H9 (cell line): ENCODE measurements around the gene CHTF8. TPM values are rescaled to one million over a fixed set of nuclear protein-coding genes. Genes with fewer than 3 reads are reported as not detected.

Source experiments
- DNase-seq: peaks from one replicate; pipeline ENCODE4 v3.0.0-alpha.2; 2017
- H2AFZ ChIP-seq: one replicate; pipeline ENCODE4 v1.6.1; 2013; ENCODE audit warnings: mild to moderate bottlenecking, low read length, control low read depth, moderate library complexity
- H2AK5ac ChIP-seq: 2 replicates; pipeline ENCODE4 v1.6.1; 2013; ENCODE audit warnings: low read length, control low read depth, mixed read lengths; ENCODE audit not compliant: insufficient read length
- H2BK120ac ChIP-seq: one replicate; pipeline ENCODE4 v1.6.1; 2013; ENCODE audit warnings: low read depth, mild to moderate bottlenecking, low read length, control low read depth, inconsistent platforms; ENCODE audit not compliant: poor library complexity, severe bottlenecking
- H2BK12ac ChIP-seq: 2 replicates; pipeline ENCODE4 v1.6.1; 2013; ENCODE audit warnings: low read length, control low read depth, mixed read lengths, low read depth; ENCODE audit not compliant: insufficient read length
- H2BK15ac ChIP-seq: 2 replicates; pipeline ENCODE4 v1.6.1; 2013; ENCODE audit warnings: low read depth, low read length, control low read depth
- H2BK20ac ChIP-seq: one replicate; pipeline ENCODE4 v1.6.1; 2013; ENCODE audit warnings: low read depth, mild to moderate bottlenecking, low read length, control low read depth, inconsistent platforms; ENCODE audit not compliant: poor library complexity, severe bottlenecking
- H2BK5ac ChIP-seq: 2 replicates; pipeline ENCODE4 v1.6.1; 2013; ENCODE audit warnings: low read length, control low read depth, mixed read lengths; ENCODE audit not compliant: insufficient read length
- H3K14ac ChIP-seq: 2 replicates; pipeline ENCODE4 v1.6.1; 2013; ENCODE audit warnings: low read length, control low read depth; ENCODE audit not compliant: insufficient read depth
- H3K18ac ChIP-seq: 2 replicates; pipeline ENCODE4 v1.6.1; 2013; ENCODE audit warnings: low read depth, mild to moderate bottlenecking, mixed read lengths, low read length, control low read depth; ENCODE audit not compliant: insufficient read length
- H3K23ac ChIP-seq: 2 replicates; pipeline ENCODE4 v1.6.1; 2013; ENCODE audit warnings: low read length, control low read depth, mixed read lengths, low read depth; ENCODE audit not compliant: insufficient read length
- H3K23me2 ChIP-seq: 2 replicates; pipeline ENCODE4 v1.6.1; 2013; ENCODE audit warnings: low read depth, mild to moderate bottlenecking, mixed read lengths, low read length, control low read depth; ENCODE audit not compliant: insufficient read length, poor library complexity, severe bottlenecking
- H3K27ac ChIP-seq: 2 replicates; pipeline ENCODE4 v1.5.1; 2013; ENCODE audit warnings: low read length, control low read depth, mixed read lengths, low read depth; ENCODE audit not compliant: insufficient read length
- H3K27me3 ChIP-seq: 2 replicates; pipeline ENCODE4 v1.6.1; 2013; ENCODE audit warnings: low read length, control low read depth, inconsistent platforms; ENCODE audit not compliant: insufficient read depth
- H3K4ac ChIP-seq: 2 replicates; pipeline ENCODE4 v1.6.1; 2013; ENCODE audit warnings: low read depth, mild to moderate bottlenecking, control low read depth, inconsistent platforms, low read length, moderate library complexity
- H3K4me1 ChIP-seq: 2 replicates; pipeline ENCODE4 v1.6.1; 2013; ENCODE audit warnings: low read length, control low read depth, inconsistent platforms; ENCODE audit not compliant: insufficient read depth
- H3K4me2 ChIP-seq: 2 replicates; pipeline ENCODE4 v1.6.1; 2013; ENCODE audit warnings: low read length, control low read depth, mixed read lengths; ENCODE audit not compliant: insufficient read length, insufficient read depth
- H3K56ac ChIP-seq: 2 replicates; pipeline ENCODE4 v1.6.1; 2013; ENCODE audit warnings: low read depth, mild to moderate bottlenecking, mixed read lengths, low read length, control low read depth; ENCODE audit not compliant: insufficient read length
- H3K79me1 ChIP-seq: 2 replicates; pipeline ENCODE4 v1.6.1; 2013; ENCODE audit warnings: low read depth, mild to moderate bottlenecking, moderate library complexity, low read length, control low read depth, inconsistent platforms; ENCODE audit not compliant: insufficient read depth, poor library complexity, severe bottlenecking
- H3K79me2 ChIP-seq: 2 replicates; pipeline ENCODE4 v1.6.1; 2013; ENCODE audit warnings: low read length, control low read depth, inconsistent platforms; ENCODE audit not compliant: insufficient read depth
- H3K9ac ChIP-seq: 2 replicates; pipeline ENCODE4 v1.6.1; 2013; ENCODE audit warnings: low read length, control low read depth, mixed read lengths; ENCODE audit not compliant: insufficient read length; ENCODE audit errors: extremely low read depth
- H3K9me3 ChIP-seq: one replicate; pipeline ENCODE4 v1.6.1; 2013; ENCODE audit warnings: low read depth, low read length, inconsistent platforms; ENCODE audit not compliant: control insufficient read depth
- H3T11ph ChIP-seq: one replicate; pipeline ENCODE4 v1.6.1; 2013; ENCODE audit warnings: mild to moderate bottlenecking, low read length, control low read depth, inconsistent platforms
- H4K20me1 ChIP-seq: one replicate; pipeline ENCODE4 v1.6.1; 2013; ENCODE audit not compliant: control insufficient read depth, insufficient read length, insufficient read depth
- H4K5ac ChIP-seq: 2 replicates; pipeline ENCODE4 v1.6.1; 2013; ENCODE audit warnings: low read depth, mild to moderate bottlenecking, mixed read lengths, low read length, control low read depth; ENCODE audit not compliant: insufficient read length
- H4K8ac ChIP-seq: replicated peaks from 2 replicates; pipeline ENCODE4 v1.6.1; 2013; ENCODE audit warnings: low read length, control low read depth, mixed read lengths, low read depth; ENCODE audit not compliant: insufficient read length
- H4K91ac ChIP-seq: 2 replicates; pipeline ENCODE4 v1.6.1; 2013; ENCODE audit warnings: low read depth, mild to moderate bottlenecking, moderate library complexity, mixed read lengths, low read length, control low read depth; ENCODE audit not compliant: insufficient read length
- H3K27ac Mint-ChIP-seq, 3 experiments: 2 replicates in 2 of 3; 3 replicates in 1 of 3; pipeline ENCODE4 v1.8.0; 2020 to 2021; ENCODE audit warnings: mixed read lengths in 3 of 3, mild to moderate bottlenecking in 1 of 3, moderate library complexity in 1 of 3
- H3K27me3 Mint-ChIP-seq: 2 replicates; pipeline ENCODE4 v1.8.0; 2021; ENCODE audit warnings: low read depth, mild to moderate bottlenecking, moderate library complexity, mixed read lengths
- H3K36me3 Mint-ChIP-seq, 3 experiments: 2 replicates in 2 of 3; 3 replicates in 1 of 3; pipeline ENCODE4 v1.8.0; 2020 to 2021; ENCODE audit warnings: low read depth in 3 of 3, mixed read lengths in 3 of 3; ENCODE audit not compliant: insufficient read depth in 1 of 3
- H3K4me1 Mint-ChIP-seq, 2 experiments: 2 replicates each; pipeline ENCODE4 v1.8.0; 2020; ENCODE audit warnings: mixed read lengths in 2 of 2
- H3K4me3 Mint-ChIP-seq, 2 experiments: 2 replicates in 1 of 2; 3 replicates in 1 of 2; pipeline ENCODE4 v1.8.0; 2020 to 2021; ENCODE audit warnings: mild to moderate bottlenecking in 2 of 2, mixed read lengths in 2 of 2, moderate library complexity in 1 of 2
- H3K9me3 Mint-ChIP-seq, 2 experiments: 2 replicates in 1 of 2; 3 replicates in 1 of 2; pipeline ENCODE4 v1.8.0; 2020; ENCODE audit warnings: mild to moderate bottlenecking in 2 of 2, mixed read lengths in 2 of 2, moderate library complexity in 1 of 2
- WGBS: extraction: QIAGEN DNeasy Blood & Tissue Kit; methylation state at CpG from one replicate; pipeline ENCODE4 v1.1.7; 2013; ENCODE audit warnings: missing lambda C conversion rate, low lambda C conversion rate, mixed read lengths; ENCODE audit not compliant: insufficient read length; ENCODE audit errors: extremely low coverage; 5-methylcytosine and 5-hydroxymethylcytosine counted together
- total RNA-seq: library from RNA; stranded (reverse); gene quantifications from 2 replicates; pipeline ENCODE4 v1.2.1, GENCODE V29; 2021
- TF ChIP-seq, protein P1 (sequence below): fragments of 200-600 bp; sonication (generic); conservative IDR thresholded peaks from 3 replicates; pipeline ENCODE4 v1.8.0; 2021; ENCODE audit warnings: antibody characterized with exemption, mild to moderate bottlenecking

Gene CHTF8
- total RNA-seq, 1 experiment from 2014 or later: 168 TPM

DNA sequence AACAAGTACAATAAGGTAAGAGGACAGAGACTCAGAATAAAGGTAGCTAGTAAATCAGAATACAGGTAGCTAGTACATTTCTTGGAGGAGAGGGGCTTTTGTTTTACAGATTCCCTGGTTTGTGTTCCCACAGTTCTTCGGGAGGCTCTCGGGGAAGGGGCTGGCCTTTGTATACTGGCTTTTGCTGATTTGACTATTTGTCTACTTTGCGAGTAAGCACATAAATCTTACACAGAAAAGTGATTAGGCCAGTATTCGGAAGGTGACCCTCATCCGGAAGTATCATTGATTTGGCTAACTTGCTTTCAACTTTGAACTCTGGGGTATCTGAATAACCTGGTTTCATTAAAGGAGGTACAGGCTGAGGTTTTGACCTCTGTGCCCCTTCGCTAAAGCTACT is 33.2 kb upstream of the CHTF8 start:
- TF ChIP-seq, protein P1, sequence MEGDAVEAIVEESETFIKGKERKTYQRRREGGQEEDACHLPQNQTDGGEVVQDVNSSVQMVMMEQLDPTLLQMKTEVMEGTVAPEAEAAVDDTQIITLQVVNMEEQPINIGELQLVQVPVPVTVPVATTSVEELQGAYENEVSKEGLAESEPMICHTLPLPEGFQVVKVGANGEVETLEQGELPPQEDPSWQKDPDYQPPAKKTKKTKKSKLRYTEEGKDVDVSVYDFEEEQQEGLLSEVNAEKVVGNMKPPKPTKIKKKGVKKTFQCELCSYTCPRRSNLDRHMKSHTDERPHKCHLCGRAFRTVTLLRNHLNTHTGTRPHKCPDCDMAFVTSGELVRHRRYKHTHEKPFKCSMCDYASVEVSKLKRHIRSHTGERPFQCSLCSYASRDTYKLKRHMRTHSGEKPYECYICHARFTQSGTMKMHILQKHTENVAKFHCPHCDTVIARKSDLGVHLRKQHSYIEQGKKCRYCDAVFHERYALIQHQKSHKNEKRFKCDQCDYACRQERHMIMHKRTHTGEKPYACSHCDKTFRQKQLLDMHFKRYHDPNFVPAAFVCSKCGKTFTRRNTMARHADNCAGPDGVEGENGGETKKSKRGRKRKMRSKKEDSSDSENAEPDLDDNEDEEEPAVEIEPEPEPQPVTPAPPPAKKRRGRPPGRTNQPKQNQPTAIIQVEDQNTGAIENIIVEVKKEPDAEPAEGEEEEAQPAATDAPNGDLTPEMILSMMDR: no peak
- no peak overlapping the region for H3K4me3 Mint-ChIP-seq
- no peak overlapping the region for H3K9ac ChIP-seq
- no peaks in the 10 kb centered on the region for H3K9me3 Mint-ChIP-seq
- H3K36me3 Mint-ChIP-seq: peaks cover 48 to 89% (median 76%) of the 10 kb centered on the region in 3 experiments
- no peak overlapping the region for H3K27ac ChIP-seq
- H2BK5ac ChIP-seq: no peak overlapping the region
- H3K4me1 Mint-ChIP-seq: no peaks in the 10 kb centered on the region
- DNase-seq: no peak
- no peak overlapping the region for H2BK12ac ChIP-seq
- H3K18ac ChIP-seq: no peak overlapping the region
- WGBS: no CpG with 5 or more reads among the region's 6 CpGs
- H3K79me1 ChIP-seq: no peaks in the 10 kb centered on the region
- H3K56ac ChIP-seq: no peak overlapping the region
- no peak overlapping the region for H4K91ac ChIP-seq
- no peak overlapping the region for H3K4me2 ChIP-seq
- no peak overlapping the region for H3K4ac ChIP-seq
- no peak overlapping the region for H2AK5ac ChIP-seq
- H3K79me2 ChIP-seq: no peaks in the 10 kb centered on the region
- H3K23ac ChIP-seq: no peak overlapping the region
- no peaks in the 10 kb centered on the region for H3K9me3 ChIP-seq
- no peak overlapping the region for H3K27ac Mint-ChIP-seq
- no peak overlapping the region for H4K5ac ChIP-seq
- no peak overlapping the region for H4K8ac ChIP-seq
- H3K23me2 ChIP-seq: no peaks in the 10 kb centered on the region
- H4K20me1 ChIP-seq: no peaks in the 10 kb centered on the region
- no peak overlapping the region for H2BK120ac ChIP-seq
- H3K27me3 ChIP-seq: no peaks in the 10 kb centered on the region
- H3K14ac ChIP-seq: no peak overlapping the region
- no peak overlapping the region for H2BK20ac ChIP-seq
- H3T11ph ChIP-seq: no peak overlapping the region
- H3K27me3 Mint-ChIP-seq: no peaks in the 10 kb centered on the region
- H2BK15ac ChIP-seq: no peak overlapping the region
- H3K4me1 ChIP-seq: no peaks in the 10 kb centered on the region
- no peak overlapping the region for H2AFZ ChIP-seq
